OCI-LY1 (cell line): ENCODE results near the gene PLA2G3.
A peak's percentile ranks its signal among the peaks of the same experiment; 100 is the strongest.

Experiments used
- H2AFZ ChIP-seq: fragments of 200-600 bp; sonication (generic), shearing (Covaris generic); 2 replicates; pipeline ENCODE4 v1.6.0; 2014; ENCODE audit warnings: antibody characterized with exemption, mild to moderate bottlenecking, low read length
- H3F3A ChIP-seq: fragments of 200-600 bp; sonication (generic), shearing (Covaris generic); 2 replicates; pipeline ENCODE4 v1.6.0; 2014; ENCODE audit warnings: mild to moderate bottlenecking, antibody characterized with exemption, low read length, moderate library complexity; ENCODE audit not compliant: insufficient read depth
- H3K27ac ChIP-seq: fragments of 200-600 bp; sonication (generic); 2 replicates; pipeline ENCODE4 v1.5.1; 2014; ENCODE audit warnings: low read length, mixed run types, mild to moderate bottlenecking, low read depth; ENCODE audit not compliant: poor library complexity, severe bottlenecking
- H3K27me3 ChIP-seq: fragments of 200-600 bp; sonication (generic); 2 replicates; pipeline ENCODE4 v1.6.0; 2014; ENCODE audit warnings: antibody characterized with exemption, mild to moderate bottlenecking, low read length, moderate library complexity; ENCODE audit not compliant: insufficient read depth
- H3K36me3 ChIP-seq: fragments of 200-600 bp; sonication (generic); 2 replicates; pipeline ENCODE4 v1.6.1; 2014; ENCODE audit warnings: mild to moderate bottlenecking, antibody characterized with exemption, low read length, moderate library complexity, mixed read lengths; ENCODE audit not compliant: insufficient read depth
- H3K4me1 ChIP-seq: fragments of 200-600 bp; sonication (generic); 2 replicates; pipeline ENCODE4 v1.5.1; 2014; ENCODE audit warnings: mild to moderate bottlenecking, low read length, moderate library complexity; ENCODE audit not compliant: insufficient read depth, severe bottlenecking
- H3K4me2 ChIP-seq: fragments of 200-600 bp; sonication (generic), shearing (Covaris generic); 2 replicates; pipeline ENCODE4 v1.6.1; 2014; ENCODE audit warnings: low read length
- H3K4me3 ChIP-seq: fragments of 200-600 bp; sonication (generic); 2 replicates; pipeline ENCODE4 v1.5.1; 2014; ENCODE audit warnings: low read length, low read depth, mild to moderate bottlenecking, mixed read lengths; ENCODE audit not compliant: poor library complexity, severe bottlenecking
- H3K79me2 ChIP-seq: fragments of 200-600 bp; shearing (Covaris generic); 2 replicates; pipeline ENCODE4 v1.6.1; 2016; ENCODE audit warnings: mixed run types, low read length, mixed read lengths; ENCODE audit not compliant: insufficient read depth
- H3K9ac ChIP-seq: fragments of 200-600 bp; sonication (generic), shearing (Covaris generic); 2 replicates; pipeline ENCODE4 v1.6.1; 2014; ENCODE audit warnings: mild to moderate bottlenecking, low read length, mixed read lengths
- H3K9me2 ChIP-seq: fragments of 200-600 bp; sonication (generic), shearing (Covaris generic); 2 replicates; pipeline ENCODE4 v1.6.1; 2014; ENCODE audit warnings: low read depth, mild to moderate bottlenecking, low read length, mixed read lengths
- H3K9me3 ChIP-seq: fragments of 200-600 bp; shearing (Covaris generic); 2 replicates; pipeline ENCODE4 v1.6.1; 2014; ENCODE audit warnings: low read length, mixed read lengths
- H4K20me1 ChIP-seq: fragments of 200-600 bp; sonication (generic), shearing (Covaris generic); 2 replicates; pipeline ENCODE4 v1.6.0; 2016; ENCODE audit warnings: mild to moderate bottlenecking, low read length; ENCODE audit not compliant: insufficient read depth
- EZH2 ChIP-seq: fragments of 200-600 bp; sonication (generic), shearing (Covaris generic); IDR thresholded peaks from 2 replicates; pipeline ENCODE4 v1.8.0; 2017; ENCODE audit warnings: borderline replicate concordance, mixed run types, mild to moderate bottlenecking, antibody characterized with exemption, low read length, moderate library complexity, mixed read lengths
- TF ChIP-seq, protein P1 (sequence below): fragments of 200-600 bp; sonication (generic), shearing (Covaris generic); IDR thresholded peaks from 2 replicates; pipeline ENCODE4 v1.5.1; 2017; ENCODE audit warnings: mild to moderate bottlenecking, antibody characterized with exemption, low read length, moderate library complexity, mixed read lengths

The PLA2G3 gene

GRCh38 chr22:31091106-31091975 is 49.0 kb downstream of the PLA2G3 start:
- Histone ChIP-seq H3K27me3 (no peaks in the 10 kb centered on the region), H3K36me3 (no peaks in the 10 kb centered on the region), H3K4me3 (no peak overlapping the region), H3K9me3 (no peaks in the 10 kb centered on the region), H3F3A (no peaks in the 10 kb centered on the region), H4K20me1 (no peaks in the 10 kb centered on the region), H3K9ac (no peak overlapping the region), H3K27ac (no peak overlapping the region), H2AFZ (no peak overlapping the region), H3K79me2 (no peaks in the 10 kb centered on the region), H3K9me2 (no peaks in the 10 kb centered on the region), H3K4me1 (peaks cover 16% of the 10 kb centered on the region), H3K4me2 (no peak overlapping the region)
- no peak for TF ChIP-seq EZH2
- TF ChIP-seq, protein P1, sequence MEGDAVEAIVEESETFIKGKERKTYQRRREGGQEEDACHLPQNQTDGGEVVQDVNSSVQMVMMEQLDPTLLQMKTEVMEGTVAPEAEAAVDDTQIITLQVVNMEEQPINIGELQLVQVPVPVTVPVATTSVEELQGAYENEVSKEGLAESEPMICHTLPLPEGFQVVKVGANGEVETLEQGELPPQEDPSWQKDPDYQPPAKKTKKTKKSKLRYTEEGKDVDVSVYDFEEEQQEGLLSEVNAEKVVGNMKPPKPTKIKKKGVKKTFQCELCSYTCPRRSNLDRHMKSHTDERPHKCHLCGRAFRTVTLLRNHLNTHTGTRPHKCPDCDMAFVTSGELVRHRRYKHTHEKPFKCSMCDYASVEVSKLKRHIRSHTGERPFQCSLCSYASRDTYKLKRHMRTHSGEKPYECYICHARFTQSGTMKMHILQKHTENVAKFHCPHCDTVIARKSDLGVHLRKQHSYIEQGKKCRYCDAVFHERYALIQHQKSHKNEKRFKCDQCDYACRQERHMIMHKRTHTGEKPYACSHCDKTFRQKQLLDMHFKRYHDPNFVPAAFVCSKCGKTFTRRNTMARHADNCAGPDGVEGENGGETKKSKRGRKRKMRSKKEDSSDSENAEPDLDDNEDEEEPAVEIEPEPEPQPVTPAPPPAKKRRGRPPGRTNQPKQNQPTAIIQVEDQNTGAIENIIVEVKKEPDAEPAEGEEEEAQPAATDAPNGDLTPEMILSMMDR = no peak

GRCh38 chr22:31090217-31091085 is 49.9 kb downstream of the PLA2G3 start:
- Histone ChIP-seq H3K9me3 (no peaks in the 10 kb centered on the region), H3K4me2 (no peak overlapping the region), H3F3A (no peaks in the 10 kb centered on the region), H3K36me3 (no peaks in the 10 kb centered on the region), H3K4me3 (no peak overlapping the region), H3K27ac (no peak overlapping the region), H3K9ac (no peak overlapping the region), H3K27me3 (no peaks in the 10 kb centered on the region), H4K20me1 (no peaks in the 10 kb centered on the region), H2AFZ (no peak overlapping the region), H3K9me2 (no peaks in the 10 kb centered on the region), H3K79me2 (no peaks in the 10 kb centered on the region), H3K4me1 (peaks cover 19% of the 10 kb centered on the region)
- TF ChIP-seq, protein P1 = no peak
- TF ChIP-seq EZH2 = no peak

DNA sequence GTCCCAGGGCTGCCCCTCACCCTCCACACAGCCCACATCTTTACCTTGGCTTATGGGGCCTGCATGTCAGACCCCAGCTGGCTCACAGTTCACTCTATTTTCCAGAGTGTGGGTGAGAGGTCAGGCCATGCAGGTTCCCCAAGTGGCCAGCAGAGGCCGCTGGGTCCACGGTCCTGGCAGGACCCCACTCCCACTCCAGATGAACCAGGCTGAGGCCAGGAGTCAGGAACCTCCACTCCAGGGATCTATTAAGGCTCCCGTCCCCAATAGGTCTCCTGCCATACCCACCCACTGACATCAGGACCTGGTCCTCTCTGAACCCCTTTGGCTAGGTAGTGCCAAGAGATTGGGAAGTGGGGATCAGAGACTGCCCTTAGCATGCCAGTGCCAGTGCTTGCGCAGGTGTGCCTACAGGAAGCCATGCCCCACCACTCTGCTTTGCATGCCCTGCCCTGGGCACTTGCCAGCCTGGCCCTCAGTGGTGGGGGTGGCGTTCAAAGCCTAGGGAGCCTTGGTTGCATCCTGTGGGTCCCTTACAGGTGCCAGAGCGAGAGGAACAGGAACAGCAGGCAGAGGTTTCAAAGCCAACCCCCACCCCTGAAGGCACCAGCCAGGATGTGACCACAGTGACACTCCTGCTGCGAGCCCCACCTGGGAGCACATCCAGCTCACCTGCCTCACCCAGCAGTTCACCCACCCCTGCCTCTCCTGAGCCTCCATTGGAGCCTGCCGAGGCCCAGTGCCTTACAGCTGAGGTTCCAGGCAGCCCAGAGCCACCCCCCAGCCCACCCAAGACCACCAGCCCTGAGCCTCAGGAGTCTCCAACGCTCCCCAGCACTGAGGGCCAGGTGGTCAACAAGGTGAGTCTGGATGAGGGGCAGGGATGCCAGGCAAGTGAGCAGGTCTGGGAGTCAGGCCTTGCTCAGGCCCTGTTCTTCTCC is 50.9 kb downstream of the PLA2G3 start:
- H3K9me2 ChIP-seq = no peaks in the 10 kb centered on the region
- no peak overlapping the region for H3K4me3 ChIP-seq
- H3K36me3 ChIP-seq = no peaks in the 10 kb centered on the region
- peak overlapping the region; percentile 50 for H3K27ac ChIP-seq
- no peak overlapping the region; the same call in 1 of the 2 replicates for H3K9ac ChIP-seq
- peaks cover 22% of the 10 kb centered on the region for H3K4me1 ChIP-seq
- no peak overlapping the region for H2AFZ ChIP-seq
- no peaks in the 10 kb centered on the region for H4K20me1 ChIP-seq
- TF ChIP-seq, protein P1 = peak; percentile 91
- TF ChIP-seq EZH2 = no peak
- no peaks in the 10 kb centered on the region for H3K27me3 ChIP-seq
- no peaks in the 10 kb centered on the region for H3F3A ChIP-seq
- H3K4me2 ChIP-seq = peak overlapping the region; percentile 28; the same call in 1 of the 2 replicates
- H3K9me3 ChIP-seq = no peaks in the 10 kb centered on the region
- H3K79me2 ChIP-seq = no peaks in the 10 kb centered on the region
